ENCODE results near the gene LRRC1.

The LRRC1 gene

DNA sequence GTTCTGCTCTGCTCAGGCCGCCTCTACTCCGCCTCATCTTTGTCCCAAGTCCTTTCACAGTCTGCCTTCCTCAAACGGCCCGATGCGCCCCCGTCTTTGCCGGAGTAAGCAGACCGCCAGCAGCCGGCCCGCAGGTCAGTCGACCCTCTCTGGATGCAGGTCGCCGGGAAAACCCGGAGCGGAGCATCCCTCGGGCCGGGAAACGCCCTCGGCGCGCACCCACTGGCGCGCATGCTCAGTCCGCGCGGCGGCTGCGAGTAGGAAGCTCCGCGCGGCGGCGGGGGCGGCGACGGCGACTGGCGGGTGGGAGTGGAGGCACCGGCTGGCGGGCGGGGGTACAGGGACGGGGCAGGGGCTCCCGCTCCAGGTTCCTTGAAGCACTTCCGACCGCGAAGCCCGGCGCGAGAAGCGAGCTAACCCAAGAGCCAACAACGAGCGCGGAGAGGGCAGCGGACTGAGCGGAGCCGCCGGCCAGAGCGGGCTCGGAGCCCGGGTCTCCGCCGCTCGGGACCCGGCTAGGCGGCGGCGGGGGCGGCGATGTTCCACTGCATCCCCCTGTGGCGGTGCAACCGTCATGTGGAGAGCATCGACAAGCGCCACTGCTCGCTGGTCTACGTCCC is at the start of gene LRRC1:
Gene LRRC1 (plus strand): TSS at position 286 of the 620 bp plus-strand sequence. CDS start 252 bp downstream, at position 538.
- peak within 1 kb of the TSS; percentile 77 for H3K27ac ChIP-seq
- H3K9ac ChIP-seq: peak within 1 kb of the TSS; percentile 79
- H3K4me3 ChIP-seq: peak within 1 kb of the TSS; percentile 81
- peak within 1 kb of the TSS; percentile 100 for H3K4me2 ChIP-seq
- peaks cover 26% of the 10 kb centered on the region for H3K27me3 ChIP-seq
- H3K9me3 ChIP-seq: peaks cover 13% of the 10 kb centered on the region; the same call in 1 of the 2 replicates
- no peaks in the 10 kb centered on the region for H3K36me3 ChIP-seq
- H3K4me1 ChIP-seq: peaks cover 31% of the 10 kb centered on the region
- TF ChIP-seq Cebpa-rat (IDR thresholded peaks at IDR 0.05): no peak
- H4K20me1 ChIP-seq: peaks cover 46% of the 10 kb centered on the region

- Histone ChIP-seq H3K27me3 (no peaks in the 10 kb centered on the region), H3K27ac (no peak overlapping the region), H3K4me3 (no peak overlapping the region), H3K4me1 (no peaks in the 10 kb centered on the region), H3K9me3 (no peaks in the 10 kb centered on the region), H3K9ac (no peak overlapping the region), H4K20me1 (no peaks in the 10 kb centered on the region), H3K4me2 (no peak overlapping the region), H3K36me3 (no peaks in the 10 kb centered on the region)
- TF ChIP-seq Cebpa-rat (IDR thresholded peaks at IDR 0.05): no peak
Measured at GRCh38 chr6:53746442-53747103, 48.2 kb upstream of the LRRC1 start.

- Histone ChIP-seq H4K20me1 (no peaks in the 10 kb centered on the region), H3K9ac (no peak overlapping the region), H3K27ac (no peak overlapping the region), H3K4me3 (no peak overlapping the region), H3K27me3 (no peaks in the 10 kb centered on the region), H3K4me1 (no peaks in the 10 kb centered on the region), H3K9me3 (no peaks in the 10 kb centered on the region), H3K4me2 (no peak overlapping the region), H3K36me3 (no peaks in the 10 kb centered on the region)
- TF ChIP-seq Cebpa-rat (IDR thresholded peaks at IDR 0.05): no peak
Measured at GRCh38 chr6:53750052-53750650, 44.7 kb upstream of the LRRC1 start.

GRCh38 chr6:53751417-53751816 is 43.4 kb upstream of the LRRC1 start:
- H3K27me3 ChIP-seq: no peaks in the 10 kb centered on the region
- TF ChIP-seq Cebpa-rat (IDR thresholded peaks at IDR 0.05): no peak
- no peaks in the 10 kb centered on the region for H3K9me3 ChIP-seq
- no peak overlapping the region for H3K4me3 ChIP-seq
- no peak overlapping the region for H3K27ac ChIP-seq
- H3K4me2 ChIP-seq: no peak overlapping the region
- H4K20me1 ChIP-seq: no peaks in the 10 kb centered on the region
- no peaks in the 10 kb centered on the region for H3K4me1 ChIP-seq
- H3K36me3 ChIP-seq: no peaks in the 10 kb centered on the region
- no peak overlapping the region for H3K9ac ChIP-seq

DNA sequence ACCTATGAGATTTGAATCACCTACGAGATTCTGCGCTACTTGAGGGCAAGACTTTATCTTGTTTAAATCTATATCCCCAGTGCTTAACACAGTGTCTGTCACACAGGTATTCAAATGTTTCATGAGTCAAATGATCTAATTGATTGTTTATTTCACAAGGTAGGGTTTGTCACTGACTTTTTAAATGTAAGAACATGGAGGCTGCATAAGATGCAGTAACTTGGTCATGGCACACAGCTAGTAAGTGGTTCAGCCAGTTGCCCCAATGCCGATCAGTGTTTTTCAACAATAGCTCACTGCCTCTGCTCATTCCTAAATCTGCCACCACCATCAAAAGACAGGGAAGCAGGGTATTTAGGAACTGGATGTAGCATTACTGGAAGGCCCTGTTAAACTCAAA is 42.4 kb upstream of the LRRC1 start:
- Histone ChIP-seq H3K4me3 (no peak overlapping the region), H3K9ac (no peak overlapping the region), H4K20me1 (no peaks in the 10 kb centered on the region), H3K9me3 (no peaks in the 10 kb centered on the region), H3K4me1 (no peaks in the 10 kb centered on the region), H3K4me2 (no peak overlapping the region), H3K36me3 (no peaks in the 10 kb centered on the region), H3K27ac (no peak overlapping the region), H3K27me3 (no peaks in the 10 kb centered on the region)
- no peak for TF ChIP-seq Cebpa-rat (IDR thresholded peaks at IDR 0.05)

- Histone ChIP-seq H3K4me3 (no peak overlapping the region), H3K4me2 (no peak overlapping the region), H3K9ac (no peak overlapping the region), H3K9me3 (no peaks in the 10 kb centered on the region), H3K27me3 (no peaks in the 10 kb centered on the region), H4K20me1 (no peaks in the 10 kb centered on the region), H3K4me1 (no peaks in the 10 kb centered on the region), H3K36me3 (no peaks in the 10 kb centered on the region), H3K27ac (no peak overlapping the region)
- no peak for TF ChIP-seq Cebpa-rat (IDR thresholded peaks at IDR 0.05)
Measured at GRCh38 chr6:53752856-53753255, 41.9 kb upstream of the LRRC1 start.

GRCh38 chr6:53754330-53754729 is 40.5 kb upstream of the LRRC1 start:
- TF ChIP-seq Cebpa-rat (IDR thresholded peaks at IDR 0.05): no peak
- no peak overlapping the region for H3K27ac ChIP-seq
- H3K27me3 ChIP-seq: no peaks in the 10 kb centered on the region
- no peaks in the 10 kb centered on the region for H4K20me1 ChIP-seq
- H3K4me3 ChIP-seq: no peak overlapping the region
- no peak overlapping the region for H3K9ac ChIP-seq
- no peaks in the 10 kb centered on the region for H3K36me3 ChIP-seq
- no peaks in the 10 kb centered on the region for H3K4me1 ChIP-seq
- H3K4me2 ChIP-seq: no peak overlapping the region
- H3K9me3 ChIP-seq: no peaks in the 10 kb centered on the region

DNA sequence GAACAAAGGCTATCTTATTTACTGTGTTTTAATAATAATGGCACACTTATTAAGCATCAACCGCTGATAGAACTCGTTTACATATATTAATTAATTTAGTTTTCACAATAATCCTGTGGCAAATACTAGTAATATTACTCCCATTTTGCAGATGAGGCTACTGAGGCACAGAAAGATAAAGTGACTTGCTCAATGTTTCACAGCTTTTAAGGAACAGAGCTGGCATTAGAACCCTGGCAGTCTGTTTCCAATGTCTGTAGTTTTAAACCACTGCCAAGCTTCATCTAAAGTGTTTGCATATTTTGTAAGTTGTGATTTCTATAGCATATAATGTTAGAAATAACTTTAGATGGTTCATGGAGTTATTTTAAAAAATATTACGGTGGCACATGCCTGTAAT is 38.4 kb upstream of the LRRC1 start:
- Histone ChIP-seq H3K27me3 (no peaks in the 10 kb centered on the region), H3K4me1 (no peaks in the 10 kb centered on the region), H4K20me1 (no peaks in the 10 kb centered on the region), H3K9me3 (no peaks in the 10 kb centered on the region), H3K36me3 (no peaks in the 10 kb centered on the region), H3K27ac (no peak overlapping the region), H3K4me3 (no peak overlapping the region), H3K4me2 (no peak overlapping the region), H3K9ac (no peak overlapping the region)
- TF ChIP-seq Cebpa-rat (IDR thresholded peaks at IDR 0.05): no peak

DNA sequence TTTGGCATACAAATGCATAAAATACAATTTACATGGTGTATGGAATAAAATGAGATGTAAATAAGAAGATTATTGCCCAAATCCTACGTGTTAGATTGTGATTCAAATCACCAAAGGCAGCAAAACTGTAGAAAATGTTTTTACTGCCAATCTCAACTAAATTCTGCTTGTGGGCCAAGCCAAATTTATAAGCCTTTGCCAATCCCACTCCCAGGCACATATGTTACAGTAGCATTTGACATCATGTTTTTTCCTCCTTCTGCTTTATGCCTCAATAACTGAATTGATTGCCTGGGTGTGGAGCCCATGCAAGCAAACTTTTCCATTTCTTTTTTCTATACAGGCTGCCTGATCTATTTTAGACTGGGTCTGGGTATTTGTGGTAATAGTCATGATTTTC is 36.3 kb upstream of the LRRC1 start:
- Histone ChIP-seq H3K9ac (no peak overlapping the region), H3K4me1 (no peaks in the 10 kb centered on the region), H4K20me1 (no peaks in the 10 kb centered on the region), H3K9me3 (no peaks in the 10 kb centered on the region), H3K4me2 (no peak overlapping the region), H3K36me3 (no peaks in the 10 kb centered on the region), H3K27me3 (no peaks in the 10 kb centered on the region), H3K27ac (no peak overlapping the region), H3K4me3 (no peak overlapping the region)
- no peak for TF ChIP-seq Cebpa-rat (IDR thresholded peaks at IDR 0.05)

DNA sequence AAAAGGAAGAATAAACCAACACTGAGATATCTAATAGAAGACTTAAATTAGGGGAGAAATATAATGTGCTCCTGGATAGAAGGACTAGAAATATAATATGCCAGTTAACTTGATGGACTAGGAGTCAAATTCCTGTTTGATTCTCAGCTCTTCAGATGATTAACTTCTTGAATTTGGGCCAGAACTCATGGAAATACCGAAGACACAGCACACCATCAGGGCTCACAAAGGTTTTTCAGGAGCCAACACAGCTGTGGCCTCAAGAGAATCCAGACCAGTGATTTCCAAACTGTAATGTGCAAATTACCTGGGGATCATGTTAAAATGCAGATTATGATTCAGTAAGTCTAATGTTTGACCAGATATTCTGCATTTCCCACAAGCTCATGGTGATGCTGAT is 33.8 kb upstream of the LRRC1 start:
- no peaks in the 10 kb centered on the region for H3K4me1 ChIP-seq
- no peak overlapping the region for H3K27ac ChIP-seq
- H3K27me3 ChIP-seq: no peaks in the 10 kb centered on the region
- no peak overlapping the region for H3K4me2 ChIP-seq
- no peak overlapping the region for H3K4me3 ChIP-seq
- H3K36me3 ChIP-seq: no peaks in the 10 kb centered on the region
- H3K9ac ChIP-seq: no peak overlapping the region
- no peaks in the 10 kb centered on the region for H3K9me3 ChIP-seq
- no peaks in the 10 kb centered on the region for H4K20me1 ChIP-seq
- TF ChIP-seq Cebpa-rat (IDR thresholded peaks at IDR 0.05): no peak
